ENCODE results near the gene LGR6.

DNA sequence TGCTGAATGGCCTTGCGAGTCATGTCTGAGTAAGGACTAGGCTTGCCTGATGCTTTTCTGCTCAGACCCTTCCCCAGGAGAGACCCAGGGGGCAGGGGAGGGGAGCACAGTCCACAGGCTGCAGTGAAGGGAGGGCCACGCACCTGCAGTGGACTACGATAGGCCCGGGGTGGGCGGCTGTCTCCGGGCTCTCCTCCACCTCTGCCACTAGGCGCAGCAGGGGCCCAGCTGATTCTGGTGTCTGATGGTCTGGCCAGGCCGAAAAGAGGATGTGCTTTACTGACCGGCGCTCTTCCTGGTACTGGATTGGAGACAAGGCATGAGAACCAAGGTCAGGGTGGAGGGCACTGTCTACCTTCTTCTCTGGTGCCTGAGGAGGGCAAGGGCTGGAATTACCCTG, 41.2 kb upstream of the LGR6 start:
- TF ChIP-seq, protein P1, sequence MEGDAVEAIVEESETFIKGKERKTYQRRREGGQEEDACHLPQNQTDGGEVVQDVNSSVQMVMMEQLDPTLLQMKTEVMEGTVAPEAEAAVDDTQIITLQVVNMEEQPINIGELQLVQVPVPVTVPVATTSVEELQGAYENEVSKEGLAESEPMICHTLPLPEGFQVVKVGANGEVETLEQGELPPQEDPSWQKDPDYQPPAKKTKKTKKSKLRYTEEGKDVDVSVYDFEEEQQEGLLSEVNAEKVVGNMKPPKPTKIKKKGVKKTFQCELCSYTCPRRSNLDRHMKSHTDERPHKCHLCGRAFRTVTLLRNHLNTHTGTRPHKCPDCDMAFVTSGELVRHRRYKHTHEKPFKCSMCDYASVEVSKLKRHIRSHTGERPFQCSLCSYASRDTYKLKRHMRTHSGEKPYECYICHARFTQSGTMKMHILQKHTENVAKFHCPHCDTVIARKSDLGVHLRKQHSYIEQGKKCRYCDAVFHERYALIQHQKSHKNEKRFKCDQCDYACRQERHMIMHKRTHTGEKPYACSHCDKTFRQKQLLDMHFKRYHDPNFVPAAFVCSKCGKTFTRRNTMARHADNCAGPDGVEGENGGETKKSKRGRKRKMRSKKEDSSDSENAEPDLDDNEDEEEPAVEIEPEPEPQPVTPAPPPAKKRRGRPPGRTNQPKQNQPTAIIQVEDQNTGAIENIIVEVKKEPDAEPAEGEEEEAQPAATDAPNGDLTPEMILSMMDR (IDR thresholded peaks at IDR 0.05 in 4 of 5, conservative IDR thresholded peaks at IDR 0.05 in 1 of 5): no peak
- no peak for TF ChIP-seq POLR2A (IDR thresholded peaks at IDR 0.05)
